Tongue (tissue), 2 donors: Measurements from ENCODE around the gene HGF. TPM values are rescaled to one million over a fixed set of nuclear protein-coding genes. Genes with fewer than 3 reads are reported as not detected.

Experiments
- DNase-seq: peaks from one replicate; pipeline ENCODE4 v3.0.0-alpha.2; 2015
- total RNA-seq: library from RNA; depleted of rRNA; stranded (reverse); fragments of >200 nt; gene quantifications from one replicate; pipeline ENCODE4 v1.2.3, GENCODE V29; 2014

HGF gene
- total RNA-seq, 1 donor from 2014 or later = 10.2 TPM

- DNase-seq = peak; percentile 14
Measured at GRCh38 chr7:81682873-81683272, 87.0 kb downstream of the HGF start.

GRCh38 chr7:81680120-81680519 lies 89.7 kb downstream of the HGF start:
- no peak for DNase-seq

- no peak for DNase-seq
Measured at GRCh38 chr7:81676813-81677212, 93.0 kb downstream of the HGF start.

GRCh38 chr7:81676105-81676811 lies 93.6 kb downstream of the HGF start:
- no peak for DNase-seq

- DNase-seq = no peak
Measured at GRCh38 chr7:81674431-81674830, 95.4 kb downstream of the HGF start.

- no peak for DNase-seq
Measured at GRCh38 chr7:81672872-81673271, 97.0 kb downstream of the HGF start.

- DNase-seq = no peak
Measured at GRCh38 chr7:81669476-81670105, 100.3 kb downstream of the HGF start.

GRCh38 chr7:81666209-81666608 lies 103.6 kb downstream of the HGF start:
- DNase-seq = no peak

- no peak for DNase-seq
Measured at GRCh38 chr7:81665236-81665635, 104.6 kb downstream of the HGF start.

GRCh38 chr7:81664304-81664703 lies 105.5 kb downstream of the HGF start:
- no peak for DNase-seq

GRCh38 chr7:81662531-81662930 lies 107.3 kb downstream of the HGF start:
- no peak for DNase-seq

GRCh38 chr7:81659697-81660395 lies 110.0 kb downstream of the HGF start:
- no peak for DNase-seq

GRCh38 chr7:81657551-81657950 lies 112.3 kb downstream of the HGF start:
- DNase-seq = peak; percentile 40

GRCh38 chr7:81655271-81655670 lies 114.6 kb downstream of the HGF start:
- DNase-seq = no peak

GRCh38 chr7:81652225-81652624 lies 117.6 kb downstream of the HGF start:
- DNase-seq = no peak
